GM18526 (cell line): ENCODE data around the gene ANXA8.
"Not testable (repeated sequence)": the region's sequence is repeated elsewhere in the genome, so short reads cannot be mapped to it uniquely, and the experiment has no call there.

ENCODE experiments used
- POLR2A ChIP-seq: IDR thresholded peaks from 3 replicates; pipeline ENCODE4 v1.6.1; 2011; ENCODE audit not compliant: insufficient read length; ENCODE audit errors: extremely low read depth

ANXA8 gene, protein sequence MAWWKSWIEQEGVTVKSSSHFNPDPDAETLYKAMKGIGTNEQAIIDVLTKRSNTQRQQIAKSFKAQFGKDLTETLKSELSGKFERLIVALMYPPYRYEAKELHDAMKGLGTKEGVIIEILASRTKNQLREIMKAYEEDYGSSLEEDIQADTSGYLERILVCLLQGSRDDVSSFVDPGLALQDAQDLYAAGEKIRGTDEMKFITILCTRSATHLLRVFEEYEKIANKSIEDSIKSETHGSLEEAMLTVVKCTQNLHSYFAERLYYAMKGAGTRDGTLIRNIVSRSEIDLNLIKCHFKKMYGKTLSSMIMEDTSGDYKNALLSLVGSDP

GRCh38 chr10:47483923-47484322 lies at the start of gene ANXA8:
ANXA8 (minus strand) TSS chr10:47484115; CDS start chr10:47483933, 182 bp downstream.
- TF ChIP-seq POLR2A: not testable (repeated sequence)

DNA sequence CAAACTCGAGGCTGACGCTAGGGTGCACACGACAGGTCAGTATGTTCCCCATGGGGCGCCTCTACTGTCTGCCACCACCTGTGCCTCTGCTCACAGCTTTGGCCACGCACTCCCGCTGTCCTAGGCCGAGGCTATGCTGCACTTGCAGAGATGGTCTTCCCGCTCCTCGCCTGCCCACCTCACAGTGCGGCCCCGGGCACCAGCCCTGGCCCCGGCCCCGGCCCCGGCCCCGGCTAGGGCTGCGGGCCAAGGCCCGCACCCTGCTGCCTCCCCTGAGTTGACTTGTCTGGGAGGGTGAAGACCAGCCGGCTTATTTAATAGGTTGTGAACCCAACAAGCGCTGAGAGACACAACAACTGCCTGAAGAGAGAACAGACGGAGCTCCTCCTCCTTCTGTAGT lies 39.6 kb upstream of the ANXA8 start, which contains the start of gene AGAP9:
TSS of gene AGAP9 (minus strand) at position 164 of the 400 bp plus-strand sequence. CDS start at position 52, 112 bp downstream.
- not testable (repeated sequence) for TF ChIP-seq POLR2A

DNA sequence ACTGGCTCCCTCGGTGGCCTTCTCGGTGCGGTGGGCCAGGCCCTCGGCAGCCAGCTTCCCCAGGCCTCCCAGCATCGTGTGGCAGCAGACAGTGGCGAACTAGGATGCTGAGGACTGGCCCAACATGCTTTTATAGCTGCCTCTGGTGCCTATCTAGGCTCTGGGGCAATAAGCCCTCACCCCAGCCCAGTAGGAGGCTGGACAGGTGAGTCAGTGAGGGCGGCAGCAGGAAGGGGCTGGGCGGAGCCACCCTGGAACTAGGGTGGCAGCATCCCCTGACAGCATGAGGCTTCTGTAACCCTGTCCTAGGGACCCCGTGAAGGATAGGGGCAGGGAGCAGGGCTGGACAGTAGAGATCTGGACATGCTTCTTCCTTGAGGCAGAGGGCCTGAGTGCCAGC lies 7.7 kb upstream of the ANXA8 start, which contains the start of gene FAM25G:
TSS of gene FAM25G (minus strand) at position 101 of the 400 bp plus-strand sequence. CDS start at position 75, 26 bp downstream.
- not testable (repeated sequence) for TF ChIP-seq POLR2A

DNA sequence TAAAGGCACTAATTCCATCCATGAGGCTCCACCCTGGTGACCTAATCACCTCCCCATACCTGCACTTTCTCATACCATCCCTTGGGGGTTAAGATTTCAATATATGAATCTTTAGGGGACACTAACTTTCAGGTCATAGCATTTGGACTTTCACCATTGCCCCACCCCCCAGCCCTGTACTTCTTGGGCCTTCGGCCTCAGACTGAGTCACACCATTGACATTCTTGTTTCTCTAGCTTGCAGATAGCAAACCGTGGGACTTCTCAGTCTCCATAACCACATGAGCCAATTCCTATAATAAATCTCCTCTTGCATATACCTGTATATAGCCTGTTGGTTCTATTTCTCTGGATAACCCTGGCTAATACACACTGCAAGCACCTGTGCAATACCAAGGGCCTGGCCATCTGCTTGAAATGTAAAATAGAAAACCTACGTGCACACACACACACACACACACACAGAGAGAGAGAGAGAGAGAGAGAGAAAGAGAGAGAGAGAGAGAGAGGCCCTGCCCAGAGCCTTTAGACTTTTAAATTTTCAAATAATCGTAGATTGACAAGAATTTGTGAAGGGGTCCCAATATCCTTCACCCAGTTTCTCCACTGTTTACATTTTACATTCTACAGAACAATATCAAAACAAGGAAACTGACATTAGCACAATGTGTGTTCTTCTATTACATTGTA lies 25.3 kb downstream of the ANXA8 start:
- no peak for TF ChIP-seq POLR2A

- no peak for TF ChIP-seq POLR2A
These were observed 26.1 kb downstream of the ANXA8 start for GRCh38 chr10:47457826-47458225.

GRCh38 chr10:47457528-47457820 lies 26.4 kb downstream of the ANXA8 start:
- no peak for TF ChIP-seq POLR2A

DNA sequence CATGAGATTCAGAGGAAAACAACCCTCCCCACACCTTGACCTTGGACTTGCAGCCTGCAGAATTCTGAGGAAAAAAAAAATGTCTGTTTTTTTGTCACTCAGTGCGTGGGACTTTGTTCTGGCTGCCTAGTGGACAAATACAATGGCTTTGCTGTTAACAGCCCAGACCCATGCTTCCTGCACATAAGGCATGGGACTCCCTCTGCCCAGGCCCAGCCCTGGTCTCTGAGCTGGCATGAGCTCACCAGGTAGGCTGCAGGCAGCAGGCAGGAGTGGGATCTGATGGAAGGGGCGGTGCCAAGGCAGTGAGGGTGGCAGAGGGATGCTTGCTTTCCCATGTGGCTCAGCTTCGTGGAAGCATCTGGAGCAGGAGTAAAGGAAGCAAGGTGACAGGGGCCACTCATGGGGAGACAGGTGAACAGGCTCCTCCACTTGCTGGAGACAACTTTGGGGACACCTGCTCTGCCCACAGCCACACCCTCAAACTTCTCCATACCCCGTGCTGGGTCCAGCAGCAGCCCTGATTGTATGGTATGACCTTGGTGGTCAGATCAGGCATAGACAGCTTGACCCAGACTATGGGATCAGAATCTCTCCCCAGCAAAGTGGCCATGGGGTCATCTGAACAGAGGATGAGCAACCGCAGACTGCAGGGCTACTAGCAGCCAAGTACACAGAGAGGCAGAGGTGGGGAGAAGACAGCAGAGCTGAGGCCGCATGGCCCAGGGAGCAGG lies 27.0 kb downstream of the ANXA8 start:
- no peak for TF ChIP-seq POLR2A

DNA sequence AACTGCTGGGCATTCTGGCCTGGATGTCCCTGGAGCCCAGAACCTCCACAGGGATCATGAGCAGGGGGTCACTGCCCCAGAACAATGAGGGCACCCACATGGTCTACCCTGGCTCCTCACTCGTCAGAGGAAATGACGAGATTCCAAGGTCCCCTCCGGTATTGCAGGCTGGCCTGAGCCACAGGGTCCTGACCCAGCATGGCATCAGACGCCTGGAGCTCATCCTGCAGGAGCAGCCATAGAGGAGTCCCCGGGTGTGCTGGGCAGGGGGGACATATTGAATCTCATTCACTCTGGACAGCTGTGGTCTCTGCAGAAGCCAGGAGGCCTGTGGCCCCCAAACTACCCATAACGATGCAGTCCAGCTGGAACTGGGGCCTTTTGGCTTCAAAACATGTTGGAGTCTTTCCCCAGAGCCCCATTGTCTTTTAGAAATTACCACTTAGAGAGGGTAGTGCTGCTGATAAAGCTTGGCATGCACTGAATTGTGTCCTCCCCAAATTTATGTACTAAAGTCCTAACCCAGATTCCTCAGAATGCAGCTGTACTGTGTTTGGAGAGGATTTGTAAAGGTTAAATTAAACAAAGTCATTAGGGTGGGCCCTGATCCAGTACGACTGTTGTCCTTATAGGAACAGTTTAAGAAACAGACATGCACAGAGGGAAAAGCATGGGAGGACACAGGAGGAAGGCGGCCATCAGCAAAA lies 27.7 kb downstream of the ANXA8 start:
- TF ChIP-seq POLR2A: no peak

GRCh38 chr10:47454780-47455058 lies 29.2 kb downstream of the ANXA8 start:
- no peak for TF ChIP-seq POLR2A

GRCh38 chr10:47454008-47454779 lies 29.7 kb downstream of the ANXA8 start:
- no peak for TF ChIP-seq POLR2A

GRCh38 chr10:47453141-47454007 lies 30.5 kb downstream of the ANXA8 start:
- TF ChIP-seq POLR2A: no peak

DNA sequence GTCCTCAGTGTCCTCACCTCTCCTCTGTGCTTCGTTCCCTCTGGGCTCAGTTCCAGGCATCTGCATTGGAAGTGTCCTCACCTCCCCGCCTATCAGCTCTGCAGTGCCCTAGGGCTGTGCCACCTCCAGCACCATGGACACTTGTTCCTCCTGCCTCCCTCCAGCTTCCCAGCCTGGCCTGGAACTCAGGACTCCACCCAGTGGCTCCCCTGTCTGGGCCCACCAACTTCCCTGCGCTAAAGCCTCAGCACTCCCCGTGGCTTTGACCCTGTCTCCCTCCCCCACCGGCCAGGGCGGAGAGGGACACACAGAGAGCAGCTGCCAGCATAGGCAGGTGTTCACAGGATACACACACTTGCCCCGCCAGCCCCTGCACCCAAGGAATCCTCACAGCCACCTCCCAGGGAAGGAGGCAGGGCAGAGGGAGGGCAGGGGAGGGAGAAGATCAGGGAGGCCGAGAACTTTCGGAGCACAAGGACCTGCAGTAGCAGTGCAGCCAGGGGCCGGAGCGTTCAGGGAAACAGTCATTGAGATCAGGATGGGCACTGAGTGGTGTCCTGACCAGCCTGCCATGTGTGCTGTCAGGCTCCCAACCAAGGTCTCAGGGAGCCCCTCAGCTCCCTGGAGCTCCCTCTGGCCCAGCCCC lies 31.3 kb downstream of the ANXA8 start:
- no peak for TF ChIP-seq POLR2A

- no peak for TF ChIP-seq POLR2A
These were observed 31.9 kb downstream of the ANXA8 start for GRCh38 chr10:47451998-47452494.
